Kidney glomerular epithelial cell (primary cell): Measurements from ENCODE around the gene MRPS16.

Experiments
- DNase-seq: peaks from one replicate; lab custom pipeline; 2025; lab: John Stamatoyannopoulos, UW

Gene MRPS16

GRCh38 chr10:73239908-73240307 is 12.5 kb downstream of the MRPS16 start:
- DNase-seq, result no peak

- DNase-seq, result no peak
Measured at GRCh38 chr10:73238990-73239566, 13.4 kb downstream of the MRPS16 start.

- no peak for DNase-seq
Measured at GRCh38 chr10:73234695-73235094, 17.7 kb downstream of the MRPS16 start.

- DNase-seq, result no peak
Measured at GRCh38 chr10:73233883-73234282, 18.6 kb downstream of the MRPS16 start.

- no peak for DNase-seq
Measured at GRCh38 chr10:73232887-73233286, 19.6 kb downstream of the MRPS16 start.

GRCh38 chr10:73229567-73229966 is 22.9 kb downstream of the MRPS16 start:
- DNase-seq, result no peak

- DNase-seq, result no peak
Measured at GRCh38 chr10:73228247-73228646, 24.2 kb downstream of the MRPS16 start.

- no peak for DNase-seq
Measured at GRCh38 chr10:73226663-73227062, 25.8 kb downstream of the MRPS16 start.

- DNase-seq, result no peak
Measured at GRCh38 chr10:73225518-73225917, 26.9 kb downstream of the MRPS16 start.

GRCh38 chr10:73220989-73221388 is 31.5 kb downstream of the MRPS16 start:
- DNase-seq, result no peak

GRCh38 chr10:73219384-73219783 is 33.1 kb downstream of the MRPS16 start:
- DNase-seq, result no peak

GRCh38 chr10:73218431-73219191 is 33.8 kb downstream of the MRPS16 start:
- no peak for DNase-seq

GRCh38 chr10:73217628-73218027 is 34.8 kb downstream of the MRPS16 start:
- no peak for DNase-seq

GRCh38 chr10:73215749-73216148 is 36.7 kb downstream of the MRPS16 start:
- no peak for DNase-seq

GRCh38 chr10:73211106-73211811 is 41.2 kb downstream of the MRPS16 start:
- no peak for DNase-seq

GRCh38 chr10:73210395-73211105 is 41.9 kb downstream of the MRPS16 start:
- no peak for DNase-seq

- peak; percentile 12 for DNase-seq
Measured at GRCh38 chr10:73209705-73210104, 42.7 kb downstream of the MRPS16 start.

GRCh38 chr10:73207883-73208282 is 44.6 kb downstream of the MRPS16 start:
- DNase-seq, result no peak

GRCh38 chr10:73206385-73206784 is 46.1 kb downstream of the MRPS16 start:
- DNase-seq, result no peak

- DNase-seq, result no peak
Measured at GRCh38 chr10:73205890-73206289, 46.6 kb downstream of the MRPS16 start.

GRCh38 chr10:73205081-73205480 is 47.4 kb downstream of the MRPS16 start:
- no peak for DNase-seq
